Bronchial epithelial cell (primary cell): Measurements from ENCODE around the gene LRRC9. TPM values are rescaled to one million over a fixed set of nuclear protein-coding genes. Genes with fewer than 3 reads are reported as not detected.

Experiments used
- DNase-seq: peaks from one replicate; pipeline ENCODE4 v3.0.0-alpha.2; 2010; ENCODE audit warnings: low read depth
- FAIRE-seq: peaks from 2 replicates; lab custom pipeline; 2011; peaks lifted over from hg19 to GRCh38; lab: Jason Lieb, UNC
- H3K27me3 ChIP-seq: 2 replicates; pipeline ENCODE4 v1.5.1; 2011; ENCODE audit warnings: low read length; ENCODE audit not compliant: control insufficient read depth, insufficient read depth
- H3K36me3 ChIP-seq: 2 replicates; pipeline ENCODE4 v1.5.1; 2011; ENCODE audit warnings: low read length; ENCODE audit not compliant: control insufficient read depth, insufficient read depth
- H3K4me3 ChIP-seq: 2 replicates; pipeline ENCODE4 v1.5.1; 2011; ENCODE audit warnings: mild to moderate bottlenecking, low read depth, low read length, control low read depth
- total RNA-seq: library from RNA; depleted of rRNA; stranded (reverse); fragments of >200 nt; gene quantifications from 2 replicates; pipeline ENCODE4 v1.2.1, GENCODE V29; 2014
- TF ChIP-seq, protein P1 (sequence below): IDR thresholded peaks from 2 replicates; pipeline ENCODE4 v1.5.1; 2011; ENCODE audit warnings: mild to moderate bottlenecking, moderate library complexity, low read length, control low read depth, inconsistent platforms; ENCODE audit not compliant: insufficient read depth, severe bottlenecking

The LRRC9 gene
- total RNA-seq, 1 donor from 2014 or later: not detected

DNA sequence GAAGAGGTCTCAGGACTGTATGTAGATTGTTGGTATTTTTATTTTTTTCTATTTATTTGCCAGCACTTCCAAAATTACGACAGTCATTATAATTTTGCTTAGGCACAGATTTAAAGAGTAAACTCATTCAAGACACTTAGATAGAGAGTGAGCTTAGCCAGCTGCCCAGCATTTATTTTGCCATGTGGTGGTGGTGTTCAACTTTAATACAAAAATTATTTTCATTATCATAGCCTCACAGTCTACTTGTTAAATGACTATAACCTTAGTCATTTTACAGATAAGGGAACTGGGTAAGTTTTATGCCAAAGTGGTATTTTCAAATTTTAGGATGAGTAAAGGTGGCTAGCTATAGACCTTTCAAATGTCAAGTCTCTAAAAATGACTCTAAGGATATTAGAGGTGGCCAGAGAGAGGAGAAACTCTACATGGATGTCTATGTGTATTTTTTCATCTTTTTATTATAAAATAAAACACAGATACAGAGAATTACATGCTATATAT lies 66.7 kb downstream of the LRRC9 start:
- H3K4me3 ChIP-seq: no peak overlapping the region
- FAIRE-seq: no peak
- TF ChIP-seq, protein P1, sequence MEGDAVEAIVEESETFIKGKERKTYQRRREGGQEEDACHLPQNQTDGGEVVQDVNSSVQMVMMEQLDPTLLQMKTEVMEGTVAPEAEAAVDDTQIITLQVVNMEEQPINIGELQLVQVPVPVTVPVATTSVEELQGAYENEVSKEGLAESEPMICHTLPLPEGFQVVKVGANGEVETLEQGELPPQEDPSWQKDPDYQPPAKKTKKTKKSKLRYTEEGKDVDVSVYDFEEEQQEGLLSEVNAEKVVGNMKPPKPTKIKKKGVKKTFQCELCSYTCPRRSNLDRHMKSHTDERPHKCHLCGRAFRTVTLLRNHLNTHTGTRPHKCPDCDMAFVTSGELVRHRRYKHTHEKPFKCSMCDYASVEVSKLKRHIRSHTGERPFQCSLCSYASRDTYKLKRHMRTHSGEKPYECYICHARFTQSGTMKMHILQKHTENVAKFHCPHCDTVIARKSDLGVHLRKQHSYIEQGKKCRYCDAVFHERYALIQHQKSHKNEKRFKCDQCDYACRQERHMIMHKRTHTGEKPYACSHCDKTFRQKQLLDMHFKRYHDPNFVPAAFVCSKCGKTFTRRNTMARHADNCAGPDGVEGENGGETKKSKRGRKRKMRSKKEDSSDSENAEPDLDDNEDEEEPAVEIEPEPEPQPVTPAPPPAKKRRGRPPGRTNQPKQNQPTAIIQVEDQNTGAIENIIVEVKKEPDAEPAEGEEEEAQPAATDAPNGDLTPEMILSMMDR: no peak
- no peak for DNase-seq
- no peaks in the 10 kb centered on the region for H3K27me3 ChIP-seq
- no peaks in the 10 kb centered on the region for H3K36me3 ChIP-seq

DNA sequence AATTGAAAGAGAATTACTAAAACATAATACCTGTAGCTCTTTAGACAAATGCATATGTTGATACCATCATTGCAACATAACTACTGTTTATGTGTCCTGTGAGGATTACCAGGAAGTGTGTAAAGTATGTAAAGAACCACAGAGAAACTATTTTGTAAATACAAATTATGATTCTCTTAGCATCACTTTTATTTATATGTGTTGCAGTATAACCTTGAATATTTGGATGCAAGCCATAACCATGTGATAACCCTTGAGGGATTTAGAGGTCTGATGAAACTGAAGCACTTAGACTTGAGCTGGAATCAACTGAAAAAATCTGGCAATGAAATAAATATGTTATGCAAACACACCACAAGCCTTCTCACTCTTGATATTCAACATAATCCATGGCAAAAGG lies 77.5 kb downstream of the LRRC9 start:
- no peaks in the 10 kb centered on the region for H3K36me3 ChIP-seq
- no peak overlapping the region for H3K4me3 ChIP-seq
- FAIRE-seq (no peak), DNase-seq (peak; percentile 10)
- no peaks in the 10 kb centered on the region for H3K27me3 ChIP-seq
- TF ChIP-seq, protein P1: no peak

DNA sequence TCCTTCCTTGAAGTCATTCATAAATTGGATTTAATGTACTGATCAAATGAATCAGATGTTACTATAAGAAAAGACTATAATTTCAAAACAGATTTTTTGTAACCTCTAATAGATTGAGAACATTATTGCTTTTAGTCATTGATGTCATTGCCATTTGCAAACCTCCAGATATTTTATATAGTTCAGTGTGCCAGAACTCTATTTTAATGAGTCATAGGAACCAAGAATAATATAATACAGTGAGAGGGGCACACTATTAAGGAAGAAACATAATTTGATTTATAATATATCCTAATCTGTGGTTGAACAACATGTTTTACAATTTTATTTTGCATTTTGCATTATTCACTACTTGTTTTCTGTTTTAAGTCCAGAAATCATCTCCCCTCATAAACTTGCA lies 78.0 kb downstream of the LRRC9 start:
- Histone ChIP-seq H3K27me3 (no peaks in the 10 kb centered on the region), H3K4me3 (no peak overlapping the region), H3K36me3 (no peaks in the 10 kb centered on the region)
- FAIRE-seq: no peak
- DNase-seq: no peak
- TF ChIP-seq, protein P1: no peak

DNA sequence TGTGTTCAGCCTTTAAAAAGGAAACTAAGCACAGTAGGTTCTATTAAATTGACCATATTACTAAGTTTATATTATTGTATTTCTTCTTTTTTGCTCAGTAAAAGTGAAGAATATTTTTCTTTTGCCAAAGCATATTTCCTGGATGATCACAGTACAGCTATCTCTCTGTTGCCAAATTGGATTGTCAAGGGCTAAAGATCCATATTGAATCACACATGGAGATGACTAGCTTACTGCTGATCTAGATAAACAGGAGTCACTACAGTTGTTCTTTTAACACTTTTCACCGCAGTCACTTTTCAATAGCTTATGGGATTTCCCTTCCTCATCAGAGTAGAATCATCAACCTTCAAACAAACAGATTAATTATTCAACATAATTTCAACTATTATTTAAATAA lies 78.6 kb downstream of the LRRC9 start:
- Histone ChIP-seq H3K4me3 (no peak overlapping the region), H3K36me3 (no peaks in the 10 kb centered on the region), H3K27me3 (no peaks in the 10 kb centered on the region)
- FAIRE-seq: no peak
- TF ChIP-seq, protein P1: no peak
- no peak for DNase-seq

DNA sequence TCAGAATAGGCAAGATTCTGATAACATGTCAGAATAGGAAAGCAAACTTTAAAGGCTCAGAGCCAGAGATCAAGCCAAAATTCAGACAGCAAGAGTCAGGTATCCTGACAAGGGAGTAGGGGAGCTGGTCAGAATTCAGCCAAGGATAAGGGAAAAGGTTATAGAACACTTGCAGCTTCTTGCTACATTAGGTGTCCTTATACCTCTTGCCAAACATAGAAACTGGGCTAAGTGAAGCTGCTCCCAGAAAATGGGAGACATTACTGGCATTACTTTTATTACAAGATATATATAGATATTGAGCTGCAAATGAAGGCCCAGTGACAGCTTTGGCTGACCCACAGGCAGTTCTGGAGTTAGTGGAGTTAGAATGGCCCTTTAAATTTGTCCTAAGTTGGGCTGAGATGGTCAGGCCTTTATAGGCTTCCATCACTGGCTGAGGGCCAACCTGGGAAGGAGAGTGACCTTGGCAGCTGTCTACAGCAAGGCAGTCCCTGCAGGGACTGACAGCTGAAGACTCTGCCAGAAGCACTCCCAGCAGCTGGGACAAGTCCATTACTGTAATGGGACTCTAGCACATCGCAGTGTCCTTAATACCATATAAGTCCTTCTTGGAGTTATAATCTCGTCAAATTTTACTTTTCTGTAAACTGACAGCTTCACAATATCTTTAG lies 83.0 kb downstream of the LRRC9 start:
- no peak for FAIRE-seq
- DNase-seq: no peak
- Histone ChIP-seq H3K36me3 (no peaks in the 10 kb centered on the region), H3K27me3 (no peaks in the 10 kb centered on the region), H3K4me3 (no peak overlapping the region)
- TF ChIP-seq, protein P1: no peak

DNA sequence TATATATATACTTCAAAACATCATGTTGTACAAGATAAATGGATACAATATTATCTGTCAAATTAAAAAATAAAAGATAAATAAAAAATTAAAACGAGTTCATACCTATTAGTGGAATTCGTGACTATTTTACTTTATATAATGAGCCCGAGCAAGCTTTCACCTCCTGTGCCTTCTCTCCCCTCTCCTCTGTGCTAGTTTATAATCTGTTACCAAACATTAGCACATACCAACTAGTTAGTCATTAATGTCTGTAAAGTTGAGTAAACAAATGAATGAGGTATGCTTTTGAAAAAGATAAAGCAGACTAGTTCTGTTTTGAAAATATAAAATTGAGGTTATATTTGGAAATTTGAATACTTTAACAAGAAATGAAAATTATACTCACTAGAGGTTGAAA lies 84.0 kb downstream of the LRRC9 start:
- peak; percentile 36 for DNase-seq
- Histone ChIP-seq H3K4me3 (no peak overlapping the region), H3K36me3 (no peaks in the 10 kb centered on the region), H3K27me3 (no peaks in the 10 kb centered on the region)
- TF ChIP-seq, protein P1: no peak
- no peak for FAIRE-seq
